ENCODE measurements around the gene RNF130.
"Not testable (repeated sequence)": the region's sequence is repeated elsewhere in the genome, so short reads cannot be mapped to it uniquely, and the experiment has no call there.

RNF130 gene

DNA sequence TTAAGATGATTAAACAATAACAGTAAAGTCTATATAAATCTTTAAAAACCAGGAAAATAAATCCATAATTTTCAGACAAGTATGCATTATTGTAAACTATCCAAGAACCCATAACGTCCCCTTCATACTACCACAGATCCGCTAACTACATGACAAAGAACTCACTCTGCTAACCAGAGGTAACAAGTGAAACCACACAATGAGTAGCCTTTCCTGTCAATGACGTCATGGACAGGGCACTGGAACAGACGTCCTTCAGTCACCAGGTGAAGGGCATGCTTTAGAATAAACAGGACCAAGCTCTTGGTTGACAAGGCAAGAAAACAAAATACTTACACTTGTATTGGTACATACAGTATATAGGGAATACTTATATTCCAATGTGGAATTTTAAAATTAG, 45.2 kb downstream of the RNF130 start:
- TF ChIP-seq, protein P1, sequence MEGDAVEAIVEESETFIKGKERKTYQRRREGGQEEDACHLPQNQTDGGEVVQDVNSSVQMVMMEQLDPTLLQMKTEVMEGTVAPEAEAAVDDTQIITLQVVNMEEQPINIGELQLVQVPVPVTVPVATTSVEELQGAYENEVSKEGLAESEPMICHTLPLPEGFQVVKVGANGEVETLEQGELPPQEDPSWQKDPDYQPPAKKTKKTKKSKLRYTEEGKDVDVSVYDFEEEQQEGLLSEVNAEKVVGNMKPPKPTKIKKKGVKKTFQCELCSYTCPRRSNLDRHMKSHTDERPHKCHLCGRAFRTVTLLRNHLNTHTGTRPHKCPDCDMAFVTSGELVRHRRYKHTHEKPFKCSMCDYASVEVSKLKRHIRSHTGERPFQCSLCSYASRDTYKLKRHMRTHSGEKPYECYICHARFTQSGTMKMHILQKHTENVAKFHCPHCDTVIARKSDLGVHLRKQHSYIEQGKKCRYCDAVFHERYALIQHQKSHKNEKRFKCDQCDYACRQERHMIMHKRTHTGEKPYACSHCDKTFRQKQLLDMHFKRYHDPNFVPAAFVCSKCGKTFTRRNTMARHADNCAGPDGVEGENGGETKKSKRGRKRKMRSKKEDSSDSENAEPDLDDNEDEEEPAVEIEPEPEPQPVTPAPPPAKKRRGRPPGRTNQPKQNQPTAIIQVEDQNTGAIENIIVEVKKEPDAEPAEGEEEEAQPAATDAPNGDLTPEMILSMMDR (IDR thresholded peaks at IDR 0.05; ENCODE audit: low read depth, low read length): no peak
- DNase-seq (ENCODE audit: extremely low read depth, low read depth): no peak

DNA sequence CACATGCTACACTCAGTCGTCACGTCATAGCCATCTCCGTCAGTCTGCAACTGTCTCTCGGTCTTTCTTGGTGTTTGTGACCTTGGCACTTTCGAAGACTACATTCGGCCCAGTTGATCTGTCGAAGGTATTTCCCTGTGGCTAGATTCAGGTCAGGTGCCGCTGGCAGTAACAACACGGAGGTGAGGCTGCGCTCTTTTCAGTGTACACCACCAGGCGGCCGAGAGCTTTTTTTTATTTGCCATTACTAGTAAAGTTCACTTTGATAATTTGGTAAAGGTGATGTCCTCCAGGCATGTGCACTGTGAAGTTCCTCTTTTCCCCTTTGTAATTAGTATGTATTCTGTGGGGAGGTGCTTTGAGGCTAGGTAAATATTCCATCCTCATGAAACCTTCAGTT, 49.7 kb downstream of the RNF130 start:
- no peak for DNase-seq (ENCODE audit: extremely low read depth, low read depth)
- TF ChIP-seq, protein P1 (IDR thresholded peaks at IDR 0.05; ENCODE audit: low read depth, low read length): no peak

DNA sequence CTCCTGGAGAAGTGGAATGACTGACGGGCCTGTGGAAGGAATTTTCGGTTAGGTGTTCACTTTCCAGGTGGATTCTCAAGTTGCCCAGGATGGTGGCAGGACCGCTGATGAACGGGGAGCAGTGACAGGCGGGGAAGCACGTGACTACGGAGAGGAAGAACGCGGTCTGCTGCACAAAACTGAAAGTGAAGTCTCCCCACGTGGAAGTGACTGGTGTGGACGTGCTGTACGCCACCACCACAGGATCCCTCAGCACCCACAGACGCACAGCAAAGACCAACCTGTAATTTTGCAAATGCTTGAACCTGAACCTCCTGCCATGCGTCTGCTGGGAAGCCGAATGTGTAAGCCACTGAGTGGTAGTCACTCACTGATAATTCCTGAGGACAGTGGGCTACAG, 51.4 kb downstream of the RNF130 start:
- no peak for DNase-seq (ENCODE audit: extremely low read depth, low read depth)
- TF ChIP-seq, protein P1 (IDR thresholded peaks at IDR 0.05; ENCODE audit: low read depth, low read length): no peak

DNA sequence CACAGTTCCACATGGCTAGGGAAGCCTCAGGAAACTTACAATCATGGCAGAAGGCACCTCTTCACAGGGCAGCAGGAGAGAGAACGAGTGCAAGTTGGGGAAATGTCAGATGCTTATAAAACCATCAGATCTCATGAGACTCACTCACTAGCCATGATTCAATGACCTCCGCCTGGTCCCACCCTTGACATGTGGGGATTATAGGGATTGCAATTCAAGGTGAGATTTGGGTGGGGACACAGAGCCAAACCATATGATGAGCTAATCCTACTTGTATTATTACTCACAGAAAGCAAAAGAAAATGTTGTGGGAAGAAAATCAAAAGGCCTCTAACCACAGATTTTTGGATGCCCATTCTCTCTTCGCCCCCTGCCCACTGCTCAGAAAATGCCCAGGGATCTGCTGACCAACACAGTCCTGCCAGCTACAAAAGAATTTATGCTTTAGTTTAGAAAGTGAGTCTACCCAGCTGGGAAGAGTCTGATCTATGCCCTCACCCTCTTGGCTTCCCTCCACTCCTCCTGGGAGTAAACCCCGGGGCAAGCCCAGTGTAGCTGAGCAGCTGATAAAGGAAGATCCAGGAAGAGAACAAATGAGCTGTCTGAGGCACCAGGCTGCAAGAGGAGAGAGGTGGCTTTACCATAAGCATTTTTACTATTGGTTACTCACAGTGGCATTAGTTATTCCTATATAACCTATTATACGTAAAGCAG, 53.1 kb downstream of the RNF130 start:
- DNase-seq (ENCODE audit: extremely low read depth, low read depth): no peak
- TF ChIP-seq, protein P1 (IDR thresholded peaks at IDR 0.05; ENCODE audit: low read depth, low read length): no peak

DNA sequence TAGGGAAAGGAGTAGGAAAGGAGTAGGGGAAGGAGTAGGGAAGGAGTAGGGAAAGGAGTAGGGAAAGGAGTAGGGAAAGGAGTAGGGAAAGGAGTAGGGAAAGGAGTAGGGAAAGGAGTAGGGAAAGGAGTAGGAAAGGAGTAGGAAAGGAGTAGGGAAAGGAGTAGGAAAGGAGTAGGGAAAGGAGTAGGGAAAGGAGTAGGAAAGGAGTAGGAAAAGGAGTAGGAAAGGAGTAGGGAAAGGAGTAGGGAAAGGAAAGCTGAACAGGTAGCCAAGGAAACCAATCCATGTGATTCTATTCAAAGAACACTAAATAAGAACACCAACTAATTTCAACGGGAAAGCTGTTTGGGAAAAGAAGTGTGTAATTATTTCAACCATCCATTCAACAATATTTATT, 56.0 kb downstream of the RNF130 start:
- not testable (repeated sequence) for DNase-seq (ENCODE audit: extremely low read depth, low read depth)

DNA sequence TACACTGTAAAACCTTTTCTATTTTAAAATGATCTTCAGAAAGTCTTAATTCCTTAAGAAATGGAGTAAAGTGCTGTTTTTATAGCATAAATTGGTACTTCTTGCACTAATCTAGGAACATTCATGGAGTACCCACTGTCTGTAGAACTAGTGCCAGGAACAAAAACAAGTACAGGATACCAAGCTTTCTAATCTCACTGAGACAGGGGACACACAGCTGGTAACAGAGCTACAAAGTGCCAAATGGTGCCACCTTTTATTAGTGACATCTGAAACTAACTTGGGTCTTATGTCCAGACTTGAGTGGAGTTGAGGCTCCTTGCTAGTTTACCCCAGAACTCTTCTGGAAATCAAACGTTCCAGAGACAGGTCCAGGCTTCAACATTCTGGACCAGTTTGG, 57.9 kb downstream of the RNF130 start:
- TF ChIP-seq, protein P1 (IDR thresholded peaks at IDR 0.05; ENCODE audit: low read depth, low read length): no peak
- DNase-seq (ENCODE audit: extremely low read depth, low read depth): no peak

DNA sequence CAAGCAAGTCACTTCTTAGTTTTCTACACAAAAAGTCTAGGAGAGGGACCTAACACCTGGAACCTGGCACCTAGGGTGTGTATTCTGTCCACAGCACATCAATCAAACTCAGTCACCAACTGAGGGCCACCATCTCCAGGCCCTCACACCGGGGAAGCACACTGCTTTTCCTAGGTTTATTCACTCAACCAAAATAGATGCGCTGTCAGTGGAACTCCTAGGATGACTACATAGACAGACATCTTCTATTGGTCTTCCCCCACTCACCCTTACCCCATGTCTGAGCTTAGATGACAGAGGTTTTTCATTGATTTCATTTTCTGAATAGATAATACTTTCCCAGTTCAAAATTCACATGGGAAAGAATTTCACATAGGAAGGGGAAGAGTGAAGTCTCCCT, 59.2 kb downstream of the RNF130 start:
- no peak for DNase-seq (ENCODE audit: extremely low read depth, low read depth)
- TF ChIP-seq, protein P1 (IDR thresholded peaks at IDR 0.05; ENCODE audit: low read depth, low read length): no peak

DNA sequence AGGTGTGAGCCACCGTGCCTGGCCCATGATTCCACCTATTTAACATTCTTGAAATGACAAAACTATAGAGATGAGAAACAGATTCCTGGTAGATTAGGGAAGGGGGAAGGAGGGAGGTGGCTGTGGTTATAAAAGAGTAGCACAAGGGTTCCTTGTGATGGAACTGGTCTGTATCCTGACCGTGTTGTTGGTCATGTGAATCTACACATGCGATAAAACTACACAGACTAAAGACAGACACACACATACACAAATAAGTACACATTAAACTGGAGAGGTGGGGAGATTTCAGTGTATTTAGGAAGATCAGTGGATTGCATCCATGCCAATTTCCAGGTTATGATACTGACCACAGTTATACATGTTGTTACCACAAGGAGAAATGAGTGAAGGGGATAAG, 60.9 kb downstream of the RNF130 start:
- TF ChIP-seq, protein P1 (IDR thresholded peaks at IDR 0.05; ENCODE audit: low read depth, low read length): no peak
- no peak for DNase-seq (ENCODE audit: extremely low read depth, low read depth)
